Mesendoderm (in vitro differentiated cells): ENCODE data around the gene PSMB3.
A peak's percentile ranks its signal among the peaks of the same experiment; 100 is the strongest.

Experiments used
- DNase-seq: peaks from one replicate; pipeline ENCODE4 v3.0.0; 2013
- H2AK5ac ChIP-seq: 2 replicates; pipeline ENCODE4 v1.6.1; 2013; ENCODE audit warnings: low read length, inconsistent platforms
- H2BK120ac ChIP-seq: 2 replicates; pipeline ENCODE4 v1.6.1; 2013; ENCODE audit warnings: low read depth, mild to moderate bottlenecking, low read length, moderate library complexity, mixed read lengths
- H2BK15ac ChIP-seq: replicated peaks from 2 replicates; pipeline ENCODE4 v1.6.1; 2013; ENCODE audit warnings: low read depth, mild to moderate bottlenecking, moderate library complexity
- H2BK5ac ChIP-seq: 2 replicates; pipeline ENCODE4 v1.6.1; 2013; ENCODE audit warnings: low read length, inconsistent platforms
- H3K18ac ChIP-seq: 2 replicates; pipeline ENCODE4 v1.6.1; 2013; ENCODE audit warnings: mild to moderate bottlenecking, low read length, mixed read lengths
- H3K23ac ChIP-seq: one replicate; pipeline ENCODE4 v1.6.1; 2013; ENCODE audit warnings: low read length
- H3K27ac ChIP-seq: 2 replicates; pipeline ENCODE4 v1.5.1; 2013; ENCODE audit warnings: low read depth, mild to moderate bottlenecking, inconsistent platforms, low read length, moderate library complexity
- H3K27me3 ChIP-seq: 2 replicates; pipeline ENCODE4 v1.6.1; 2013; ENCODE audit warnings: low read length, control low read depth, mild to moderate bottlenecking, inconsistent platforms; ENCODE audit not compliant: insufficient read depth, poor library complexity
- H3K36me3 ChIP-seq: 2 replicates; pipeline ENCODE4 v1.6.1; 2013; ENCODE audit warnings: low read length, inconsistent platforms; ENCODE audit not compliant: control insufficient read depth, insufficient read depth
- H3K4ac ChIP-seq: one replicate; pipeline ENCODE4 v1.6.1; 2013; ENCODE audit warnings: low read depth, mild to moderate bottlenecking, low read length, moderate library complexity
- H3K4me1 ChIP-seq: 2 replicates; pipeline ENCODE4 v1.6.1; 2013; ENCODE audit warnings: low read depth, low read length, inconsistent platforms; ENCODE audit not compliant: control insufficient read depth
- H3K4me2 ChIP-seq: 2 replicates; pipeline ENCODE4 v1.6.1; 2013; ENCODE audit warnings: low read length
- H3K4me3 ChIP-seq: 2 replicates; pipeline ENCODE4 v1.5.1; 2013; ENCODE audit warnings: mild to moderate bottlenecking, low read length
- H3K56ac ChIP-seq: one replicate; pipeline ENCODE4 v1.6.1; 2013; ENCODE audit warnings: low read length
- H3K79me1 ChIP-seq: 2 replicates; pipeline ENCODE4 v1.6.1; 2013; ENCODE audit warnings: low read length, inconsistent platforms
- H3K79me2 ChIP-seq: 2 replicates; pipeline ENCODE4 v1.6.1; 2013; ENCODE audit warnings: mild to moderate bottlenecking, low read length; ENCODE audit not compliant: control insufficient read depth, insufficient read depth
- H3K9ac ChIP-seq: 2 replicates; pipeline ENCODE4 v1.6.1; 2013; ENCODE audit warnings: low read length, inconsistent platforms
- H4K5ac ChIP-seq: one replicate; pipeline ENCODE4 v1.6.1; 2013; ENCODE audit warnings: low read length
- H4K8ac ChIP-seq: one replicate; pipeline ENCODE4 v1.6.1; 2013; ENCODE audit warnings: low read depth, mild to moderate bottlenecking, control low read depth, low read length, moderate library complexity
- WGBS: extraction: QIAGEN DNeasy Blood & Tissue Kit; methylation state at CpG from one replicate; pipeline ENCODE4 v1.1.7; 2013; ENCODE audit warnings: low lambda C conversion rate, missing lambda C conversion rate; ENCODE audit not compliant: insufficient coverage; ENCODE audit errors: extremely low coverage; 5-methylcytosine and 5-hydroxymethylcytosine counted together

Gene PSMB3

GRCh38 chr17:38705523-38705802 is 47.1 kb upstream of the PSMB3 start:
- peaks cover 10% of the 10 kb centered on the region for H3K27me3 ChIP-seq

GRCh38 chr17:38705803-38706504 is 46.6 kb upstream of the PSMB3 start:
- H2BK120ac ChIP-seq = no peak overlapping the region
- no peaks in the 10 kb centered on the region for H3K36me3 ChIP-seq
- peak overlapping the region; percentile 38 for H3K27ac ChIP-seq
- peak overlapping the region; percentile 19 for H3K4me2 ChIP-seq
- peak overlapping the region; percentile 92 for H3K18ac ChIP-seq
- H3K79me2 ChIP-seq = no peaks in the 10 kb centered on the region
- no peak overlapping the region for H4K8ac ChIP-seq
- H3K79me1 ChIP-seq = peaks cover 2% of the 10 kb centered on the region
- peaks cover 9% of the 10 kb centered on the region for H3K4me1 ChIP-seq
- H3K4ac ChIP-seq = peak overlapping the region; percentile 70
- WGBS = no CpG with 5 or more reads among the region's 38 CpGs
- peak overlapping the region; percentile 78 for H3K56ac ChIP-seq
- peak; percentile 79 for DNase-seq
- H2BK15ac ChIP-seq = no peak overlapping the region
- H3K9ac ChIP-seq = peak overlapping the region; percentile 62
- no peak overlapping the region for H3K23ac ChIP-seq
- peak overlapping the region; percentile 55 for H3K4me3 ChIP-seq
- no peak overlapping the region for H2BK5ac ChIP-seq
- H3K27me3 ChIP-seq = peaks cover 10% of the 10 kb centered on the region
- no peak overlapping the region for H4K5ac ChIP-seq
- H2AK5ac ChIP-seq = no peak overlapping the region

More at GRCh38 chr17:38705523-38705802, 47.1 kb upstream of the PSMB3 start:
- Histone ChIP-seq H3K27ac (peak overlapping the region; percentile 38), H2BK120ac (peak overlapping the region; percentile 63), H3K4me2 (no peak overlapping the region), H4K8ac (no peak overlapping the region), H3K4me1 (peaks cover 9% of the 10 kb centered on the region), H3K4me3 (peak overlapping the region; percentile 55), H4K5ac (no peak overlapping the region), H3K23ac (no peak overlapping the region), H3K4ac (peak overlapping the region; percentile 70), H2AK5ac (no peak overlapping the region), H3K36me3 (no peaks in the 10 kb centered on the region), H3K9ac (peak overlapping the region; percentile 62), H3K79me1 (peaks cover 2% of the 10 kb centered on the region), H3K56ac (peak overlapping the region; percentile 80), H3K18ac (peak overlapping the region; percentile 92), H2BK5ac (no peak overlapping the region), H3K79me2 (no peaks in the 10 kb centered on the region), H2BK15ac (no peak overlapping the region)
- no peak for DNase-seq
- WGBS = no CpG with 5 or more reads among the region's 32 CpGs

- no peak overlapping the region for H2BK120ac ChIP-seq
- peak overlapping the region; percentile 92 for H3K18ac ChIP-seq
- peak; percentile 55 for DNase-seq
- H3K56ac ChIP-seq = peak overlapping the region; percentile 78
- no CpG with 5 or more reads among the region's 20 CpGs for WGBS
- no peak overlapping the region for H3K27ac ChIP-seq
- H3K79me2 ChIP-seq = no peaks in the 10 kb centered on the region
- peaks cover 6% of the 10 kb centered on the region for H3K27me3 ChIP-seq
- H3K9ac ChIP-seq = peak overlapping the region; percentile 62
- no peaks in the 10 kb centered on the region for H3K36me3 ChIP-seq
- H2AK5ac ChIP-seq = no peak overlapping the region
- no peak overlapping the region for H4K8ac ChIP-seq
- H3K79me1 ChIP-seq = peaks cover 2% of the 10 kb centered on the region
- peaks cover 9% of the 10 kb centered on the region for H3K4me1 ChIP-seq
- H2BK15ac ChIP-seq = no peak overlapping the region
- H3K4ac ChIP-seq = no peak overlapping the region
- H4K5ac ChIP-seq = no peak overlapping the region
- peak overlapping the region; percentile 55 for H3K4me3 ChIP-seq
- peak overlapping the region; percentile 19 for H3K4me2 ChIP-seq
- H3K23ac ChIP-seq = no peak overlapping the region
- no peak overlapping the region for H2BK5ac ChIP-seq
These were observed 45.9 kb upstream of the PSMB3 start for GRCh38 chr17:38706505-38707216.

GRCh38 chr17:38707678-38708351 is 44.7 kb upstream of the PSMB3 start:
- H4K5ac ChIP-seq = no peak overlapping the region
- H4K8ac ChIP-seq = no peak overlapping the region
- no peak overlapping the region for H2BK5ac ChIP-seq
- no CpG with 5 or more reads among the region's 21 CpGs for WGBS
- no peak overlapping the region for H3K4ac ChIP-seq
- H2BK15ac ChIP-seq = no peak overlapping the region
- no peak for DNase-seq
- no peak overlapping the region for H2BK120ac ChIP-seq
- no peaks in the 10 kb centered on the region for H3K36me3 ChIP-seq
- no peak overlapping the region for H3K9ac ChIP-seq
- H3K4me1 ChIP-seq = peaks cover 9% of the 10 kb centered on the region
- H3K4me3 ChIP-seq = no peak overlapping the region
- H3K23ac ChIP-seq = no peak overlapping the region
- H3K27ac ChIP-seq = no peak overlapping the region
- H3K79me2 ChIP-seq = no peaks in the 10 kb centered on the region
- peaks cover 2% of the 10 kb centered on the region for H3K79me1 ChIP-seq
- no peak overlapping the region for H3K4me2 ChIP-seq
- no peak overlapping the region for H3K56ac ChIP-seq
- H2AK5ac ChIP-seq = no peak overlapping the region
- H3K18ac ChIP-seq = no peak overlapping the region
- H3K27me3 ChIP-seq = peaks cover 4% of the 10 kb centered on the region

- H3K56ac ChIP-seq = no peak overlapping the region
- H3K4ac ChIP-seq = no peak overlapping the region
- peaks cover 4% of the 10 kb centered on the region for H3K4me1 ChIP-seq
- H3K27me3 ChIP-seq = no peaks in the 10 kb centered on the region
- peaks cover 2% of the 10 kb centered on the region for H3K79me1 ChIP-seq
- DNase-seq = no peak
- H3K9ac ChIP-seq = no peak overlapping the region
- H2BK5ac ChIP-seq = no peak overlapping the region
- no peak overlapping the region for H2BK15ac ChIP-seq
- no peak overlapping the region for H4K5ac ChIP-seq
- WGBS = no CpG with 5 or more reads among the region's 18 CpGs
- H4K8ac ChIP-seq = no peak overlapping the region
- no peak overlapping the region for H3K27ac ChIP-seq
- no peak overlapping the region for H3K4me2 ChIP-seq
- H3K36me3 ChIP-seq = no peaks in the 10 kb centered on the region
- no peak overlapping the region for H3K18ac ChIP-seq
- H3K79me2 ChIP-seq = no peaks in the 10 kb centered on the region
- H2BK120ac ChIP-seq = no peak overlapping the region
- H3K4me3 ChIP-seq = no peak overlapping the region
- no peak overlapping the region for H2AK5ac ChIP-seq
- H3K23ac ChIP-seq = no peak overlapping the region
These were observed 43.3 kb upstream of the PSMB3 start for GRCh38 chr17:38709104-38709820.
